ENCODE data around the gene ANAPC10.

- TF ChIP-seq CTCF (conservative IDR thresholded peaks at IDR 0.05 in 1 of 2, IDR thresholded peaks at IDR 0.05 in 1 of 2; ENCODE audit: low read depth in 1 of 2, low read length in 2 of 2) (no peak), EZH2 (IDR thresholded peaks at IDR 0.05; ENCODE audit: low read length, missing control alignments) (no peak)
Observed at GRCh38 chr4:145003675-145004074, 94.3 kb downstream of the ANAPC10 start.
